Nephron (organoid): ENCODE data around the gene ASCC1.

Experiments used
- H3K27ac Mint-ChIP-seq, 3 experiments: 2 replicates each; pipeline ENCODE4 v1.8.0; 2020; ENCODE audit warnings: mixed read lengths in 3 of 3, mild to moderate bottlenecking in 2 of 3, moderate library complexity in 1 of 3
- H3K27me3 Mint-ChIP-seq: 2 replicates; pipeline ENCODE4 v1.8.0; 2021; ENCODE audit warnings: low read depth, mild to moderate bottlenecking, moderate library complexity, mixed read lengths
- H3K36me3 Mint-ChIP-seq: 2 replicates; pipeline ENCODE4 v1.8.0; 2020; ENCODE audit warnings: low read depth, mixed read lengths
- H3K4me1 Mint-ChIP-seq: 2 replicates; pipeline ENCODE4 v1.8.0; 2020; ENCODE audit warnings: mixed read lengths
- H3K4me3 Mint-ChIP-seq, 3 experiments: 2 replicates each; pipeline ENCODE4 v1.8.0; 2020; ENCODE audit warnings: mild to moderate bottlenecking in 3 of 3, mixed read lengths in 3 of 3, moderate library complexity in 2 of 3
- H3K9me3 Mint-ChIP-seq: 2 replicates; pipeline ENCODE4 v1.8.0; 2020; ENCODE audit warnings: mixed read lengths
- TF ChIP-seq, protein P1 (sequence below), 3 experiments: fragments of 200-600 bp; sonication (generic); IDR thresholded peaks; one replicate each; pipeline ENCODE4 v1.5.0; 2021; ENCODE audit warnings: antibody characterized with exemption in 3 of 3; ENCODE audit not compliant: unreplicated experiment in 3 of 3

The ASCC1 gene

DNA sequence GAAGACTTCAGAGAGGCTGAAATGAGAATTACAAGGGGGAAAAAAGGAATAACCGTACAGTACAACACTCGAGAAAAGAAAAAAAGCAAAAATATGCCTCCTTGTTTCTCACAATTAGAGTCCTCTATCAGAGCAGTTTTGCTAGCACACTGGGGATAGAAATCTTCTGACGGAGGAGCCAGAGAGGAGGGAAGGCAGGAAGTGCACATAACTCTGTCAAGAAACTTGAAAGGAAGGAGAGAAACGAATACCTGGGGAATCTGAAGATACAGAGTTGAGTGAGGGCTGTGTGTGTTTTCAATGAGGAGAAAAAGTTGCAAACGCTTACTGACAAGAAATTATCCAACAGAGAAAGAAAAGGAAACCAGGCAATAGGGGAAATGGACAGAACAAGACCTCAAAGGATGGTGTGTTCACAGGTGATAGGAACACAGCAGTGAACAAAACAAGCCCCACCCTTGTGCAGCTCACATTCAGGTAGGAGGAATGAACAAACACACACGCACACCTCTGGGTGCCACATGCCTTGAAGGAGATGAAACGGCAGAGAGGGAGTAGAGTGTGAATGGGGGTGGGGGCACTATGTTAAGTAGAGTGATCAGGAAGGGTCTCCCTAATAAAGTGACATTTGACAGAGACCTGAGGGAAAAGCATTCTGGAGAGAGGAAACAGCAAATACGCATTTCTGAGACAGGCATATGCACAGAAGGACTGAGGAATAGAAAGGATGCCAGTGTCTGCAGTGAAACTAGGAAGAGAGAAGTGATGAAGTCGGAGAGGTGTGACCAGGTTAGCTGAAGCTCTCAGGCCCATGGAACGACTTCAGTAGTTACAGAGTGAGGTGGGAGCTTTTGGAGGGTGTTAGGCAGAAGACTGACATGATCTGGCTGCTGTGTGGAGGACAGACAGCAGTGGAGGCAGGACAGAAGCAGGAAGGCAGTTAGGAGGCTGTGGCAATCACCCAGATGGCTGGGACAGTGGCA lies 81.0 kb downstream of the ASCC1 start:
- TF ChIP-seq, protein P1, sequence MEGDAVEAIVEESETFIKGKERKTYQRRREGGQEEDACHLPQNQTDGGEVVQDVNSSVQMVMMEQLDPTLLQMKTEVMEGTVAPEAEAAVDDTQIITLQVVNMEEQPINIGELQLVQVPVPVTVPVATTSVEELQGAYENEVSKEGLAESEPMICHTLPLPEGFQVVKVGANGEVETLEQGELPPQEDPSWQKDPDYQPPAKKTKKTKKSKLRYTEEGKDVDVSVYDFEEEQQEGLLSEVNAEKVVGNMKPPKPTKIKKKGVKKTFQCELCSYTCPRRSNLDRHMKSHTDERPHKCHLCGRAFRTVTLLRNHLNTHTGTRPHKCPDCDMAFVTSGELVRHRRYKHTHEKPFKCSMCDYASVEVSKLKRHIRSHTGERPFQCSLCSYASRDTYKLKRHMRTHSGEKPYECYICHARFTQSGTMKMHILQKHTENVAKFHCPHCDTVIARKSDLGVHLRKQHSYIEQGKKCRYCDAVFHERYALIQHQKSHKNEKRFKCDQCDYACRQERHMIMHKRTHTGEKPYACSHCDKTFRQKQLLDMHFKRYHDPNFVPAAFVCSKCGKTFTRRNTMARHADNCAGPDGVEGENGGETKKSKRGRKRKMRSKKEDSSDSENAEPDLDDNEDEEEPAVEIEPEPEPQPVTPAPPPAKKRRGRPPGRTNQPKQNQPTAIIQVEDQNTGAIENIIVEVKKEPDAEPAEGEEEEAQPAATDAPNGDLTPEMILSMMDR (IDR thresholded peaks at IDR 0.05; ENCODE audit: unreplicated experiment in 3 of 3), result no peak
- peaks cover 23% of the 10 kb centered on the region for H3K36me3 Mint-ChIP-seq
- no peaks in the 10 kb centered on the region for H3K4me1 Mint-ChIP-seq
- no peak overlapping the region for H3K4me3 Mint-ChIP-seq
- H3K27me3 Mint-ChIP-seq, result no peaks in the 10 kb centered on the region
- H3K9me3 Mint-ChIP-seq, result no peaks in the 10 kb centered on the region
- peak overlapping the region in 1 of 3 experiments; percentile 35 for H3K27ac Mint-ChIP-seq

DNA sequence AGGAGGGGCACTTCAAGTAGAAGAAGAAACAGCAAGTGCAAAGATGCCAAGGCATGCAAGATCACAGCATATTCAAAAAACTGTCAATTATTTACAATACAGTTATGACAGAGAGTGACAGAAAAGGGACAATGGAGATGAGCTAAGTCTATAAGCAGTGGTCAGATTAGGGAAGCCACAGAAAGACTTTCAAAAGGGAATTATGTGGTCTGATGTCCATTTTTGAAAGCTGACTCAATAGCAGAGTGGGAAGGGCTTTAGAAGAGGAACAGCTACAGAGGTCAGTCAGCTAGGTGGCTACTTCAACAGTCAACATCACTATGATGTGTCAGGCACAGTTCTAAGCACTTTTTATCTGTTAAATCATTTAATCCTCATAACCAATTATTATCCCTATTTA lies 82.6 kb downstream of the ASCC1 start:
- H3K4me3 Mint-ChIP-seq, result no peak overlapping the region
- no peaks in the 10 kb centered on the region for H3K4me1 Mint-ChIP-seq
- H3K9me3 Mint-ChIP-seq, result no peaks in the 10 kb centered on the region
- H3K27me3 Mint-ChIP-seq, result no peaks in the 10 kb centered on the region
- TF ChIP-seq, protein P1 (IDR thresholded peaks at IDR 0.05; ENCODE audit: unreplicated experiment in 3 of 3), result no peak
- peaks cover 27% of the 10 kb centered on the region for H3K36me3 Mint-ChIP-seq
- H3K27ac Mint-ChIP-seq, result no peak overlapping the region

DNA sequence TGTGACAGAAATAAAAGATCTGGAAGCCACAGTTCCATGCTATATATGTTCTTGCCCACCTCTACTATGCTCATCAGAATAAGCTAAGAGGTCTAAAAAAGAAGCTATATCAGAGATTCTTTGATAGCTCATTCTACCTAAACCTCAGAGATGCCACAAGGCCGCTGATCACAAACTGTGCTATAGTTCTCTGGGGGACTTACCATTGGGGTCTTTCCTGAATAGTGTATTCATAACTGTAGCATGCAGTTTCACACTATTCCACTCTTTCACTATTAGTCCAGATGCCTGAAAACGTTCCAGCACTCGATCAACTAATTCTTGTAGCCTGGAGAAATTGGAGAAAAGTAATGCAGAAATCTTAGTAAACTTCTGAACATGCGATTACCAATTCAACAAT lies 83.2 kb downstream of the ASCC1 start:
- no peaks in the 10 kb centered on the region for H3K9me3 Mint-ChIP-seq
- TF ChIP-seq, protein P1 (IDR thresholded peaks at IDR 0.05; ENCODE audit: unreplicated experiment in 3 of 3), result no peak
- H3K36me3 Mint-ChIP-seq, result peaks cover 23% of the 10 kb centered on the region
- no peak overlapping the region for H3K4me3 Mint-ChIP-seq
- H3K27me3 Mint-ChIP-seq, result no peaks in the 10 kb centered on the region
- H3K4me1 Mint-ChIP-seq, result no peaks in the 10 kb centered on the region
- no peak overlapping the region for H3K27ac Mint-ChIP-seq

DNA sequence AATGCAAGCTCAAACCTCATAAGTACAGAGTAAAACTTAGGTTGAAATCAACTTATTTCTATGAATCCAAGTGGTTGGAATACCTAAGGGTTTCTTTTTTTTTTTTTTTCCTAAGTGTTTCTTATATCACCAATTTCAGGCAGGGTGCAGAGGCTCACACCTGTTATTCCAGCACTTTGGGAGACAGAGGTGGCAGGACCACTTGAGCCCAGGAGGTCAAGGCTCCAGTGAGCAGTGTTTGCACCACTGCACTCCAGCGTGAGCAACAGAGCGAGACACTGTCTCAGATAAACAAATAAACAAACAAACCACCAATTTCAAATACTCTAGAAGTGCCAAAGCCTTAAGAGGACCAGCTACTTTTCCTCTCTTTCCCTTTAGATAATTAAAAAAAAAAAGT lies 88.5 kb downstream of the ASCC1 start:
- Mint-ChIP-seq H3K27ac (no peak overlapping the region), H3K4me1 (peaks cover 36% of the 10 kb centered on the region), H3K4me3 (no peak overlapping the region), H3K27me3 (no peaks in the 10 kb centered on the region), H3K9me3 (no peaks in the 10 kb centered on the region), H3K36me3 (peaks cover 9% of the 10 kb centered on the region)
- TF ChIP-seq, protein P1 (IDR thresholded peaks at IDR 0.05; ENCODE audit: unreplicated experiment in 3 of 3), result no peak

DNA sequence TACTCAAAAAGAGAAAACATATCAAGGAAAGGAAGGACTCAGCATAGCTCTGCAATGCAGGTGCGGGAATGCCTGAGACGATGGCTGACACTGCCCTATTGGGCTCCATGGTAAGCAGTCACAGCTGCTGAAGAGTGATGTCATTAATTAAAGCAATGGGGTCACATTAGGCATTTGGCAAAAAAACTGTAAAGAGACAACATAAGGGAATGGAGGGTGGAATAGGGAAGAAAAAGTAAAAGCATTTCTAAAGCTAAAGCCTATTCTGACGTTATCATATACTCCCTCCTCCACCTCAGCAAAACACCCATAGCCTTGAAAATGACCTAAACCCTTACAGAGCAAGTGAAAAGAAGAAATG lies 89.2 kb downstream of the ASCC1 start:
- H3K27me3 Mint-ChIP-seq, result no peaks in the 10 kb centered on the region
- H3K9me3 Mint-ChIP-seq, result no peaks in the 10 kb centered on the region
- TF ChIP-seq, protein P1 (IDR thresholded peaks at IDR 0.05; ENCODE audit: unreplicated experiment in 3 of 3), result no peak
- H3K4me1 Mint-ChIP-seq, result peaks cover 36% of the 10 kb centered on the region
- peak overlapping the region; percentile 87 to 98 (median 93) for H3K27ac Mint-ChIP-seq
- H3K4me3 Mint-ChIP-seq, result no peak overlapping the region
- peaks cover 13% of the 10 kb centered on the region for H3K36me3 Mint-ChIP-seq
